HT-29 (cell line): ENCODE data around the gene EMC8. TPM values are rescaled to one million over a fixed set of nuclear protein-coding genes. Genes with fewer than 3 reads are reported as not detected.

Experiments
- DNase-seq: peaks from one replicate; pipeline ENCODE4 v3.0.0-alpha.2; 2015; ENCODE audit warnings: low spot score
- total RNA-seq: library from RNA; depleted of rRNA; stranded (reverse); fragments of >200 nt; shearing (Covaris generic); gene quantifications from 2 replicates; pipeline ENCODE4 v1.2.3, GENCODE V29; 2014

EMC8 gene
- total RNA-seq, 1 experiment from 2014 or later = 98.2 TPM

GRCh38 chr16:85784813-85785212 lies 14.5 kb downstream of the EMC8 start:
- no peak for DNase-seq

GRCh38 chr16:85783441-85783840 lies 15.9 kb downstream of the EMC8 start:
- DNase-seq = no peak

GRCh38 chr16:85782451-85782850 lies 16.9 kb downstream of the EMC8 start:
- no peak for DNase-seq

GRCh38 chr16:85781695-85782370 lies 17.5 kb downstream of the EMC8 start:
- DNase-seq = peak; percentile 15

- no peak for DNase-seq
Measured at GRCh38 chr16:85781156-85781555, 18.2 kb downstream of the EMC8 start.

- no peak for DNase-seq
Measured at GRCh38 chr16:85780281-85780680, 19.1 kb downstream of the EMC8 start.

- no peak for DNase-seq
Measured at GRCh38 chr16:85778873-85779272, 20.5 kb downstream of the EMC8 start.

- DNase-seq = no peak
Measured at GRCh38 chr16:85777583-85778310, 21.6 kb downstream of the EMC8 start.

- DNase-seq = no peak
Measured at GRCh38 chr16:85774811-85775210, 24.5 kb downstream of the EMC8 start.

- no peak for DNase-seq
Measured at GRCh38 chr16:85774136-85774535, 25.2 kb downstream of the EMC8 start.

GRCh38 chr16:85773044-85773443 lies 26.3 kb downstream of the EMC8 start:
- no peak for DNase-seq

- no peak for DNase-seq
Measured at GRCh38 chr16:85770741-85771140, 28.6 kb downstream of the EMC8 start.

GRCh38 chr16:85768199-85768598 lies 31.1 kb downstream of the EMC8 start:
- DNase-seq = no peak

- peak; percentile 59 for DNase-seq
Measured at GRCh38 chr16:85767531-85767930, 31.8 kb downstream of the EMC8 start.

GRCh38 chr16:85765767-85766166 lies 33.6 kb downstream of the EMC8 start:
- DNase-seq = no peak

GRCh38 chr16:85765211-85765610 lies 34.1 kb downstream of the EMC8 start:
- DNase-seq = no peak

GRCh38 chr16:85763616-85764015 lies 35.7 kb downstream of the EMC8 start:
- DNase-seq = no peak

GRCh38 chr16:85762970-85763369 lies 36.4 kb downstream of the EMC8 start:
- DNase-seq = no peak

- no peak for DNase-seq
Measured at GRCh38 chr16:85761861-85762260, 37.5 kb downstream of the EMC8 start.

GRCh38 chr16:85759631-85760419 lies 39.5 kb downstream of the EMC8 start:
- DNase-seq = peak; percentile 71

GRCh38 chr16:85759136-85759535 lies 40.2 kb downstream of the EMC8 start:
- no peak for DNase-seq

- no peak for DNase-seq
Measured at GRCh38 chr16:85757341-85757822, 42.0 kb downstream of the EMC8 start.
